ENCODE data around the gene PTPMT1.

DNA sequence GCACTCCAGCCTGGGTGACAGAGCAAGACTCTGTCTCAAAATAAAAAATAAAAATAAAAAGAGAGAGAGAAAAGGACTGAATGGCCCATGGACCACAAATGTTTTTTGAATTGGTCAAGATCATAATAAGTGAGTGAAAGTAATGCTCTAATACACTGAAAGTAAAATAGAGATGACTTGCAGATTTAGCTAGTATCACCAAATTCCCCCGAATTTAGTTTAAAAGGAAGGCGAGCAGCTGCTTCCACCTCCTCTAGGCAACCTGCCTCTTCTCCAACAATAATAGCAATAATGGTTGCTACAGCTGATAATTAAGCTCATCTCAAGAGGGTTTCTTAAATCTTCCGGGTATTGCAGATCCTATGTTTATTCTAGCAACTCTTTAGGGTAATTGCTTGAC lies 49.2 kb upstream of the PTPMT1 start:
- no peak for TF ChIP-seq SMC3 (conservative IDR thresholded peaks at IDR 0.05; ENCODE audit: poor library complexity)
- no peak for TF ChIP-seq RAD21 (conservative IDR thresholded peaks at IDR 0.05)
- TF ChIP-seq TAF1 (IDR thresholded peaks at IDR 0.05; ENCODE audit: low read depth), result no peak
- TF ChIP-seq, protein P1, sequence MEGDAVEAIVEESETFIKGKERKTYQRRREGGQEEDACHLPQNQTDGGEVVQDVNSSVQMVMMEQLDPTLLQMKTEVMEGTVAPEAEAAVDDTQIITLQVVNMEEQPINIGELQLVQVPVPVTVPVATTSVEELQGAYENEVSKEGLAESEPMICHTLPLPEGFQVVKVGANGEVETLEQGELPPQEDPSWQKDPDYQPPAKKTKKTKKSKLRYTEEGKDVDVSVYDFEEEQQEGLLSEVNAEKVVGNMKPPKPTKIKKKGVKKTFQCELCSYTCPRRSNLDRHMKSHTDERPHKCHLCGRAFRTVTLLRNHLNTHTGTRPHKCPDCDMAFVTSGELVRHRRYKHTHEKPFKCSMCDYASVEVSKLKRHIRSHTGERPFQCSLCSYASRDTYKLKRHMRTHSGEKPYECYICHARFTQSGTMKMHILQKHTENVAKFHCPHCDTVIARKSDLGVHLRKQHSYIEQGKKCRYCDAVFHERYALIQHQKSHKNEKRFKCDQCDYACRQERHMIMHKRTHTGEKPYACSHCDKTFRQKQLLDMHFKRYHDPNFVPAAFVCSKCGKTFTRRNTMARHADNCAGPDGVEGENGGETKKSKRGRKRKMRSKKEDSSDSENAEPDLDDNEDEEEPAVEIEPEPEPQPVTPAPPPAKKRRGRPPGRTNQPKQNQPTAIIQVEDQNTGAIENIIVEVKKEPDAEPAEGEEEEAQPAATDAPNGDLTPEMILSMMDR (IDR thresholded peaks at IDR 0.05; ENCODE audit: poor library complexity, severe bottlenecking), result no peak
- no peak for TF ChIP-seq POLR2AphosphoS5 (IDR thresholded peaks at IDR 0.05)
- no peak for TF ChIP-seq EZH2 (IDR thresholded peaks at IDR 0.05; ENCODE audit: borderline replicate concordance, insufficient read depth, low read length, poor library complexity, severe bottlenecking)

Measured in neural cell (in vitro differentiated cells).